Endometrial microvascular endothelial cells (primary cell): ENCODE results near the gene CXADR. TPM values are rescaled to one million over a fixed set of nuclear protein-coding genes. Genes with fewer than 3 reads are reported as not detected.

Experiments used
- in situ Hi-C: cut with HindIII; loops from 2 replicates; pipeline ENCODE4 v1.10.0; 2017; ENCODE audit warnings: low sequenced_read_pairs, low pct_unique_long_range_greater_than_20kb; ENCODE audit errors: inconsistent ontology term
- total RNA-seq: library from RNA; depleted of rRNA; stranded (reverse); fragments of >200 nt; gene quantifications from one replicate; pipeline ENCODE4 v1.2.3, GENCODE V29; 2015; ENCODE audit errors: inconsistent ontology term

Gene CXADR
- total RNA-seq, 1 donor from 2014 or later = 5.8 TPM

DNA sequence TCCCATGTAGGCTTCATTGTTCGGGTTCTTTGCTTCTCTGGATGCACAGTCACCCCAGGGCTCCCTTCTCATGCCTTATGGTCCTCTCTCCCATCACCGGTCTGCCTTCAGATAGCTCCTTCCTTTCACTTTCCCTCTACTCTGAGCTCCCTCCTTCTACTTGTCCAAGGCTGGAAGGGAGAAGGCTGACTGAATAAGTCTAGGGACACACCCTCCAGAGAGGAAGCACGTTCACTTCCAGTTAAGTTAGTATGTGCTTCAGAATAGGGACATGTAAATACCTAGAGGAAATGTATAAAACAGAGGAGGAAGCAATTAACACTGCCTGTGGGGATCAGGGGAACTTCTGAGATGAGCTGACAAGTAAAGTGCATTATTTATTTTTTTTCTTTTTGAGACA is 23.5 kb downstream of the CXADR start:
- in situ Hi-C loops = no loop called here

GRCh38 chr21:17537299-17537698 is 24.5 kb downstream of the CXADR start:
- in situ Hi-C loops = no loop called here

DNA sequence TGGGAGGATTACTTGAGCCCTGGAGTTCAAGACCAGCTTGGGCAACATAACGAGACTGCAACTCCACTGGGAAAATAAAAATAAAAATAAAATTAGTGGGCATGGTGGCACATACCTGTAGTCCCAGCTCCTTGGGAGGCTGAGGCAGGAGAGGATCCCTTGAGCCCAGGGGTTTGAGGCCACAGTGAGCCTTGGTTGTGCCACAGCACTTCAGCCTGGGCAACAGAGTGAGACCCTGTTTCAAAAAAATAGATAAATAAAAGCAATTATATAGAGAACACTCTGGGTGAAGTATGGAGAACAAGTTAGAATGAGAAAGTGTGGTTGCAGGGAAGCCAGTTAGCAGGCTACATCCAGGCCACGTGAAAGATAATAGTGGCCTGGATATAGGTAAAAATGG is 25.7 kb downstream of the CXADR start:
- in situ Hi-C loops = no loop called here

- in situ Hi-C loops = no loop called here
These were observed 26.5 kb downstream of the CXADR start for GRCh38 chr21:17539323-17539722.

- in situ Hi-C loops = no loop called here
These were observed 27.0 kb downstream of the CXADR start for GRCh38 chr21:17539743-17540341.

- in situ Hi-C loops = no loop called here
These were observed 27.7 kb downstream of the CXADR start for GRCh38 chr21:17540530-17540929.

GRCh38 chr21:17542371-17543011 is 29.6 kb downstream of the CXADR start:
- in situ Hi-C loops = no loop called here

DNA sequence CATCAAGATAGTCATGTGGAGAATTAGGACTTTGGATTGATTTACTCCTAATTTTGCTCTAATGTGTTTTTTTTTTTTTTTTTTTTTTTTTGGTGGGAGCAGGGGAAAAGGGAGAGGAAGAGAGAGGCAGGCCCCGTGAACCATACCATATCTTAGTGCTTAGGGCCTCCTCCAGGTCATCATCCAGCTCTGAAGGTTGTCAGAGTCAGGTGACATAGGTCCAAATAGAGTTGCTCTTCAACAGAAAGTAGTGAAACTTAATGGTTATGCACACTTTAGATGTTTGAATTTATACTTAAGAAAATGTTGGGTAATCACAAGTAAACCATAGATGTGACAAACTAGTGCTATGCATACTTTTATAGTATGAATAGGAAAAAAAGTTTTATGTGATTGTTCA is 32.2 kb downstream of the CXADR start:
- in situ Hi-C loops = no loop called here

- in situ Hi-C loops = no loop called here
These were observed 35.4 kb downstream of the CXADR start for GRCh38 chr21:17548262-17548661.

- in situ Hi-C loops = loop anchor here (25.0 kb wide), 1 partner anchor 163 kb away; no protein-coding TSS in a partner anchor
These were observed 37.9 kb downstream of the CXADR start for GRCh38 chr21:17550671-17551308.

- in situ Hi-C loops = loop anchor here (25.0 kb wide), 1 partner anchor 165 kb away; no protein-coding TSS in a partner anchor
These were observed 39.6 kb downstream of the CXADR start for GRCh38 chr21:17552410-17552809.

DNA sequence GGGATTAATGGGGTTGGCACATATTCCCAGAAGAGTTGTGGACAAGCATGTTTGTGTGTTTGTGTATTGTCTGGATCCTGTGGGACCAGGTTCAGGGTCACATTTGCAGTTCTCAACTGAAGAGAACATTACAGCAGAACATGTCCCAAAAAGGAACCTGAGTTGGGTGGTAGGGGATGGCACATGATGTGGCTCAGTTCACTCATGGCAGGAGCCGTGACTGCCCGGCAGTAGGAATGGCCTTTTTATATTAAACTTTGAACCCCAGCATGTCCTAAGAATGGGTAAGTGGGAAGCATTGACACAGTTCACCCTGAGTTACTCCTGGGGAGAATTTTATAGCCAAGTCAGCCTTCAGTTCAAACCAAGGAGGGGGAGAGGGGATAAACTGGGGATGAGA is 41.3 kb downstream of the CXADR start:
- in situ Hi-C loops = loop anchor here (25.0 kb wide), 1 partner anchor 167 kb away; no protein-coding TSS in a partner anchor

GRCh38 chr21:17554679-17555465 is 42.0 kb downstream of the CXADR start:
- in situ Hi-C loops = loop anchor here (25.0 kb wide), 1 partner anchor 168 kb away; no protein-coding TSS in a partner anchor

GRCh38 chr21:17560377-17561025 is 47.7 kb downstream of the CXADR start:
- in situ Hi-C loops = loop anchor here (25.0 kb wide), 1 partner anchor 173 kb away; no protein-coding TSS in a partner anchor

DNA sequence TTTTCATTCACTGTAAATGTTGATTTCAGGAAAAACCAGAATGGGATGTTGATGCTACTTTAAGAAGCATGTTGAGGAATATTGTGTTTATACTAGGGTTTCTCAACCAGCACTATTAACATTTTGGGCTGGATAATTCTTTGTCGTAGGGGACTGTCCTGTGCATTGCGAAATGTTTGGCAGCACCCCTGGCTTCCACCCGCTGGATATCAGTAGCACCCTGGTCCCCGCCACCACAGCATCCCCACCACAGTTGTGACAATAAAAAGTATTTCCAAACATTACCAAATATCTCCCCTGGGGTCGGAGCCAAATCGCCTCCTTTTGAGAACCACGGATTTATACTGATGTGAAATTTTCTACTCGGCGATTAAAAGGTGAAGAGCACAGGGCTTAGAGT is 57.9 kb downstream of the CXADR start:
- in situ Hi-C loops = loop anchor here (25.0 kb wide), 1 partner anchor 183 kb away; no protein-coding TSS in a partner anchor

GRCh38 chr21:17572431-17572830 is 59.6 kb downstream of the CXADR start:
- in situ Hi-C loops = loop anchor here (25.0 kb wide), 1 partner anchor 185 kb away; no protein-coding TSS in a partner anchor

- in situ Hi-C loops = no loop called here
These were observed 62.2 kb downstream of the CXADR start for GRCh38 chr21:17575076-17575475.

DNA sequence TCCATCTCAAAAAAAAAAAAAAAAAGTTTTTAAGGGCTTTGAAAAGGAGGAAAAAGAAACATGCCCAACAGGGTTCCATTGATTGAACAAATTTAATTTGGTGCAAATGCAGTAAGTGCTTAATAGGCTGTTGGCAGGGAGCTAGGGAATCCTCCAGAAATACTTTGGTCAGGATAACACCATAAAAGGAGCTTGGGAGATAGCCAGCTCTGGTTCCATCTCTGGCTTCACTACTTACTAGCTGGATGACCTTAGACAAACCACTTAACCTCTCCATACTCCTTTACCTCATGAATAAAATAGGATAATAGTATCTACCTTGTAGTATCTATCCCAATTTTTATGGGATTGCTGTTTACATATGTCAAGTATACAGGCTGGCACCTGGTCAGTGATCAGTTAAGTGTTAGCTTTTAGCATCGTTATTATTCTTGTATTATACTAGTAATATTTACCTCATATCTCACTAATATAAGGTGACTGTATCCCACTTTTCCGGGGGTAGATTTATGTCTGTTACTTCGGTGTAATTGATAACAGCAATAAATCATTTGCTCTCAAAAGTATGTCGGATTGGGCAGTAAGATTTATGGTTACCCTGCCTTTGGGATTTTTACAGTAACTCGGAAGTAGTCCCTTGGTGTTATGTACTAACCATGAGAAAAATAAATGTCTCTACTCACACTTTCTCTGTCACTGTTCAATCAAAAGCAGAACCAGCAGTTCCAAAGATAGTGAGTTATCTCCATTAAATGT is 63.4 kb downstream of the CXADR start:
- in situ Hi-C loops = no loop called here
